ENCODE data around the gene GDPD5. TPM values are rescaled to one million over a fixed set of nuclear protein-coding genes. Genes with fewer than 3 reads are reported as not detected.

GDPD5 gene
- total and polyA plus RNA-seq, 12 donors, result 4.1 to 110 (median 14.5) TPM

DNA sequence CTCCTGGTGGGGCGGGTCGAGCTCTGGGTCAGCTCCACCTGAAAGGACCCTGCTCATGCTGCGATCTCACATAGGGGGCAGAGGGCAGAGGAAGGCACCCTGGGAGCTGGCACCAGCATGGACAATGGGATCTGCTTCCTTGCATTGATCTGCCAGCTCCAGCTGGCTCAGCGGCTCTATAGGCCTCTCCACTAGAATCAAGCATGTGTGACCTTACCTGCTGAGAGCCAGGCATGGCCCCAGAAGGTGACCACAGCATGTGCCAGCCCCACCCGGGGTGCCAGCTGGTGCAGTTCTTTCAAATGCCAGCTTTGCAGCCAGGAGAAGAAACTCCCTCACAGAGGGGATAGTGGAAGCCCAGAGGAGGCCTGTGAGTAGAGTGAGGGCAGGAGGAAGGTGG lies 70.8 kb downstream of the GDPD5 start:
- TF ChIP-seq POLR2A (IDR thresholded peaks at IDR 0.05), result no peak
- Histone ChIP-seq H3K27ac (peak overlapping the region in 2 of 5 donors; percentile 17 to 26), H3K9me3 (replicated peaks in 1 of 3) (no peaks in the 10 kb centered on the region), H3K27me3 (no peaks in the 10 kb centered on the region), H3K4me3 (no peak overlapping the region), H3K36me3 (replicated peaks in 1 of 2) (no peaks in the 10 kb centered on the region), H3K4me1 (replicated peaks in 1 of 2) (peaks cover 0 to 14% of the 10 kb centered on the region in 2 donors)
- intact Hi-C loops (cut with DNase I), result no loop called here
- 81 to 90% (median 84%) methylated on average over 3 to 5 of the region's 5 CpGs for WGBS, 4 donors
- DNase-seq, result no peak

DNA sequence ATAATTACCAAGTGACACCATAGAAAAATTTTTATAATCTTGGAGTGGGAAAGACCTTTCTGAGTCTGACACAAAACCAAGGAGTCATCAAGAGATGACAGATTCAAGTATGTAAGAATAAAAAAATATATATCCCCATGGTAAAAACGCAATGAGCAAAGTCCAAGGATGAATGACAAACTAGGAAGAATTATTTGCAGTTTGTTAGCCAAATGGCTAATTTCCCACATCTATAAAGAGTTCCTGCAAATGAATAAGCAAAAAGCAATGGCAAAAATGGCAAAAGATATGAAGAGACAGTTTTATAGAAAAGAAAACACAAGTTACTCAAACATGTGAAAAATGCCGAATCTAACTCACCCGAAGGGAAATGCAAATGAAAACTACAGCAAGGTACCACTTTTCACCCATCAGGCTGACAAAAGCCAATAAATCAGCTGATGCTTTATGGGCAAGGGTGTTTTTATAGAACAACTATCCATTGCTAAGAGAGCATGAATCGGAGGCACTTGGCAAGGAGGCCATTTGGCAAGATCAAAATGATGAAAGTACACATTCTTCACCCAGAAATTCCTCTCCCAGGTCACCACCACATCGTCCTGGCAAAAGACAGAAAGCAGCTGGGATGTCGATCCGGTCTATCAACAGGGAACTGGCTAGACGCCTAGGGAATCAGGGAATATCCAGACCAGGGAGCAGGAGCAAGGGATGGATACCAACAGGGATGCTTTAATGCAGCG lies 71.7 kb downstream of the GDPD5 start:
- Histone ChIP-seq H3K4me1 (replicated peaks in 1 of 2) (peaks cover 0 to 14% of the 10 kb centered on the region in 2 donors), H3K9me3 (replicated peaks in 1 of 3) (no peaks in the 10 kb centered on the region), H3K27me3 (no peaks in the 10 kb centered on the region), H3K4me3 (no peak overlapping the region), H3K36me3 (replicated peaks in 1 of 2) (no peaks in the 10 kb centered on the region), H3K27ac (no peak overlapping the region)
- TF ChIP-seq, protein P1, sequence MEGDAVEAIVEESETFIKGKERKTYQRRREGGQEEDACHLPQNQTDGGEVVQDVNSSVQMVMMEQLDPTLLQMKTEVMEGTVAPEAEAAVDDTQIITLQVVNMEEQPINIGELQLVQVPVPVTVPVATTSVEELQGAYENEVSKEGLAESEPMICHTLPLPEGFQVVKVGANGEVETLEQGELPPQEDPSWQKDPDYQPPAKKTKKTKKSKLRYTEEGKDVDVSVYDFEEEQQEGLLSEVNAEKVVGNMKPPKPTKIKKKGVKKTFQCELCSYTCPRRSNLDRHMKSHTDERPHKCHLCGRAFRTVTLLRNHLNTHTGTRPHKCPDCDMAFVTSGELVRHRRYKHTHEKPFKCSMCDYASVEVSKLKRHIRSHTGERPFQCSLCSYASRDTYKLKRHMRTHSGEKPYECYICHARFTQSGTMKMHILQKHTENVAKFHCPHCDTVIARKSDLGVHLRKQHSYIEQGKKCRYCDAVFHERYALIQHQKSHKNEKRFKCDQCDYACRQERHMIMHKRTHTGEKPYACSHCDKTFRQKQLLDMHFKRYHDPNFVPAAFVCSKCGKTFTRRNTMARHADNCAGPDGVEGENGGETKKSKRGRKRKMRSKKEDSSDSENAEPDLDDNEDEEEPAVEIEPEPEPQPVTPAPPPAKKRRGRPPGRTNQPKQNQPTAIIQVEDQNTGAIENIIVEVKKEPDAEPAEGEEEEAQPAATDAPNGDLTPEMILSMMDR (IDR thresholded peaks at IDR 0.05), result no peak
- TF ChIP-seq POLR2A (IDR thresholded peaks at IDR 0.05), result no peak
- DNase-seq, result peak in 1 of 7 donors; percentile 43
- intact Hi-C loops (cut with DNase I), result no loop called here
- 56 to 71% (median 66%) methylated on average over 9 of the region's 9 CpGs for WGBS, 4 donors

DNA sequence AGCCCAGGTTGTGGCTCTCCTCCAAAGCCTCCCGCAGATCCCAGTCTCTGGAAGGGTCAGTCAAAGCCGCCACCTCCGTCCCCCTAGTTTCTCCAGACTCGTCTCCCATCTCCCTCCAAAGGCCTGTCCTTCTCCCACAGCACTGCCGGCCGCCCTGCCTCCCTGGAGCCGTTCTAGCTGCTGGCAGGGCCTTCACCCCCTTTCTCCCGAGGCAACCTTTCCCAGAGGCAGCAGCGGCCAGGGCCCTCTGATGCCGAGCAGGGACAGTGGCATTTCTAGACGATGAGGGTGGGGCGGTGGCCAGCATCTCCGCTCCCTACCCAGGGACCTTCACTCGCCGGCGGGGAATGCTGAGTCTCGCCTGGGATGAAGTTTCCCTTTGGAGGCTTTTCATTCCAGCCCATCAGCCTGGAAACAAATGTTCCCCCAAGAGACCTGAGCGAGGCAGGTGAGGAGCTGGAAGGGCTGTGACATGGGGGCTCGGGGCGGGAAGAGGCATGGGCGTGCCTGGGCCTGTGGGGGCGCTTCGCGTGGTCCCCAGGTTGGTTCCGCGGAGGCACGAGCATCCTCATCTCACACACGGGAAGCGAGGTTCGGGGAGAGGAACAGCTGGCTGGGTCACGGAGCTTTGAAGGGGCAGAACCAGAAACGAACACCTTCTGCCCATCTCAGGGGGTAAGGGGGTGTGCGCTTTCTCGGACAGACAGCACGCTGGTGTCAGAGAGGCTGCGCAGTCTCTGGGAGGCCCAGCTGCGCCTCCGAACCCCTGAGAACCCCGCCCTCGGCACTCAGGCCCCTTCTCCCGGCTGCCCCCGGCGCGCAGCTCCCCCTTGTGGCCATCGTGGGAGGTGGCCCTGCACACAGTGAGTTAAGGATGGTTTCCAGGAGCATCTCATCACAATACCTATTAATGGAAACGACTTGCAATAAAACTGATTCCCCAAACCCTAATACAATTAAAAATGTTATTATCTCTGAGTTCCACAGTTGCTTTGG lies 74.6 kb downstream of the GDPD5 start:
- DNase-seq, result no peak
- TF ChIP-seq, protein P1 (IDR thresholded peaks at IDR 0.05), result peak in 4 of 6 experiments; percentile 11 to 39 (median 20)
- no peak for TF ChIP-seq POLR2A (IDR thresholded peaks at IDR 0.05)
- no peak overlapping the region for H3K27ac ChIP-seq
- WGBS, 4 donors, result 61 to 85% (median 65%) methylated on average over 33 to 46 of the region's 46 CpGs
- intact Hi-C loops (cut with DNase I), result no loop called here
- peaks cover 0 to 14% of the 10 kb centered on the region in 2 donors for H3K4me1 ChIP-seq (replicated peaks in 1 of 2)
- H3K9me3 ChIP-seq (replicated peaks in 1 of 3), result no peaks in the 10 kb centered on the region
- no peaks in the 10 kb centered on the region for H3K27me3 ChIP-seq
- no peaks in the 10 kb centered on the region for H3K36me3 ChIP-seq (replicated peaks in 1 of 2)
- no peak overlapping the region for H3K4me3 ChIP-seq

DNA sequence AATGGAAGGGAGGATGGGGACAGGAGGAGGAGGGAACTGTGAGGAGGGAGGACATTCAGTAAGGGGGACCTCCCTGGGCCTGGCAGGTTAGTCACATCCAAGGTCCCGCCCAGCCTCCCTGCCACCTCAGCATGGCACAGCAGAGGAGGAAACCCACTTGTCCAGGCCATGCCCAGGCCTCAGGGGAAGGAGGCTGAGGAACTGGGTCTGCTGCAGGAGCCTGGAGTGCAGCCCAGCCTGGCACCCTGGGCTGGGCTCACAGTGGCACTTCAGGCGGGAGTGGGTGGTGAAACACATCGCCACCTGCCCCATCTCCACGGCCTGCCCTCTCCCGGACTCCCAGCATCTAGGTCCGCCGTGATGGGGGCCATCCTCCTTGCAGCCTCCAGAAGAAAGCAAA lies 75.5 kb downstream of the GDPD5 start:
- no peaks in the 10 kb centered on the region for H3K36me3 ChIP-seq (replicated peaks in 1 of 2)
- no peak overlapping the region for H3K4me3 ChIP-seq
- WGBS, 4 donors, result 82 to 87% (median 86%) methylated on average over 3 to 7 of the region's 7 CpGs
- H3K9me3 ChIP-seq (replicated peaks in 1 of 3), result no peaks in the 10 kb centered on the region
- no peaks in the 10 kb centered on the region for H3K27me3 ChIP-seq
- DNase-seq, result no peak
- intact Hi-C loops (cut with DNase I), result no loop called here
- H3K27ac ChIP-seq, result no peak overlapping the region
- H3K4me1 ChIP-seq (replicated peaks in 1 of 2), result peaks cover 0 to 10% of the 10 kb centered on the region in 2 donors
- no peak for TF ChIP-seq POLR2A (IDR thresholded peaks at IDR 0.05)
- TF ChIP-seq, protein P1 (IDR thresholded peaks at IDR 0.05), result no peak

Data from adrenal gland (tissue), 12 donors.